ENCODE measurements around the gene EIF4E2. TPM values are rescaled to one million over a fixed set of nuclear protein-coding genes. Genes with fewer than 3 reads are reported as not detected.
A peak's percentile ranks its signal among the peaks of the same experiment; 100 is the strongest.

EIF4E2 gene
- total and polyA plus RNA-seq, 9 donors = 18.6 to 111 (median 42.8) TPM

DNA sequence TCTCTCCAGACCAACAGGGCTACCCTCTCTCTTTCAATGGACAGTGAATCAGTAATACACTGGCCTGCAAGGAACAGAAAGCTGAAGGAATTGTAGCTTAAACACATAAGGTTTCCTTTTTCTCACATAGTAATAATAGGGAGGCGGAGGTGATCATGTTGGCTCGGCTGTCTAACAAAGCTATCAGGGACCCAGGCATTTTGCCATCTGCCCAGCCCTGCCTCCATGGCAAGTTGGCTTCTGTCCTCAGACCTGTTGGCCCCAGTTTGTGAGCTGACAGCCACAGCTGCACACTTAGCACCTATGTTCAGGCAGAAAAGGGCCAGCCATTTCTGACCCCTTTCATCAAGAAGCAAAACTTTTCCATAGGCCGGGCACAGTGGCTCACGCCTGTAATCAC is 13.0 kb upstream of the EIF4E2 start:
- H3K9me3 ChIP-seq = peaks cover 0 to 3% of the 10 kb centered on the region in 2 donors
- peak in 2 of 5 donors; percentile 10 to 21 for DNase-seq
- intact Hi-C loops (cut with DNase I) = no loop called here
- H3K4me1 ChIP-seq (ENCODE audit: insufficient read depth) = no peaks in the 10 kb centered on the region
- no peaks in the 10 kb centered on the region for H3K27me3 ChIP-seq
- H3K27ac ChIP-seq = no peak overlapping the region
- no peak overlapping the region for H3K4me3 ChIP-seq
- H3K36me3 ChIP-seq = no peaks in the 10 kb centered on the region
- TF ChIP-seq POLR2A (IDR thresholded peaks at IDR 0.05) (no peak), EP300 (IDR thresholded peaks at IDR 0.05) (no peak)
- TF ChIP-seq, protein P1, sequence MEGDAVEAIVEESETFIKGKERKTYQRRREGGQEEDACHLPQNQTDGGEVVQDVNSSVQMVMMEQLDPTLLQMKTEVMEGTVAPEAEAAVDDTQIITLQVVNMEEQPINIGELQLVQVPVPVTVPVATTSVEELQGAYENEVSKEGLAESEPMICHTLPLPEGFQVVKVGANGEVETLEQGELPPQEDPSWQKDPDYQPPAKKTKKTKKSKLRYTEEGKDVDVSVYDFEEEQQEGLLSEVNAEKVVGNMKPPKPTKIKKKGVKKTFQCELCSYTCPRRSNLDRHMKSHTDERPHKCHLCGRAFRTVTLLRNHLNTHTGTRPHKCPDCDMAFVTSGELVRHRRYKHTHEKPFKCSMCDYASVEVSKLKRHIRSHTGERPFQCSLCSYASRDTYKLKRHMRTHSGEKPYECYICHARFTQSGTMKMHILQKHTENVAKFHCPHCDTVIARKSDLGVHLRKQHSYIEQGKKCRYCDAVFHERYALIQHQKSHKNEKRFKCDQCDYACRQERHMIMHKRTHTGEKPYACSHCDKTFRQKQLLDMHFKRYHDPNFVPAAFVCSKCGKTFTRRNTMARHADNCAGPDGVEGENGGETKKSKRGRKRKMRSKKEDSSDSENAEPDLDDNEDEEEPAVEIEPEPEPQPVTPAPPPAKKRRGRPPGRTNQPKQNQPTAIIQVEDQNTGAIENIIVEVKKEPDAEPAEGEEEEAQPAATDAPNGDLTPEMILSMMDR (IDR thresholded peaks at IDR 0.05) = no peak
- WGBS, 3 donors = 82 to 88% (median 85%) methylated on average over 4 of the region's 4 CpGs

DNA sequence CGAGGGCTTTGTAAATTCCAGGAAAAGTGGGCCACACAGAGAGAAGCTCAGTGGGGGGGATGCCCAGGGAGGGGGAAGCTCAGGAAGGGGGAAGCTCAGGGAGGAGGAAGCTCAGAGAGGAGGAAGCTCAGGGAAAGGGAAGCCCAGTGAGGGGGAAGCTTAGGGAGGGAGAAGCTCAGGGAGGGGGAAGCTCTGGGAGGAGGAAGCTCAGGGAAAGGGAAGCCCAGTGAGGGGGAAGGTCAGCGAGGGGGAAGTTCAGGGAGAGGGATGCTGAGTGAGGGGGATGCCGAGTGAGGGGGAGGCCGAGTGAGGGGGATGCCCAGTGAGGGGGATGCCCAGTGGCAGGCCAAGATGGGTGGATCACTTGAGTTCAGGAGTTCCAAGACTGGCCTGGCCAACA is 11.8 kb upstream of the EIF4E2 start:
- H3K4me1 ChIP-seq (ENCODE audit: insufficient read depth) = no peaks in the 10 kb centered on the region
- H3K36me3 ChIP-seq = no peaks in the 10 kb centered on the region
- DNase-seq = no peak
- H3K27me3 ChIP-seq = no peaks in the 10 kb centered on the region
- intact Hi-C loops (cut with DNase I) = no loop called here
- H3K4me3 ChIP-seq = no peak overlapping the region
- no peak for TF ChIP-seq EP300 (IDR thresholded peaks at IDR 0.05)
- TF ChIP-seq, protein P1 (IDR thresholded peaks at IDR 0.05) = no peak
- H3K9me3 ChIP-seq = peaks cover 0 to 3% of the 10 kb centered on the region in 2 donors
- H3K27ac ChIP-seq = no peak overlapping the region
- WGBS, 3 donors = 14 to 29% (median 16%) methylated on average over 4 of the region's 4 CpGs

DNA sequence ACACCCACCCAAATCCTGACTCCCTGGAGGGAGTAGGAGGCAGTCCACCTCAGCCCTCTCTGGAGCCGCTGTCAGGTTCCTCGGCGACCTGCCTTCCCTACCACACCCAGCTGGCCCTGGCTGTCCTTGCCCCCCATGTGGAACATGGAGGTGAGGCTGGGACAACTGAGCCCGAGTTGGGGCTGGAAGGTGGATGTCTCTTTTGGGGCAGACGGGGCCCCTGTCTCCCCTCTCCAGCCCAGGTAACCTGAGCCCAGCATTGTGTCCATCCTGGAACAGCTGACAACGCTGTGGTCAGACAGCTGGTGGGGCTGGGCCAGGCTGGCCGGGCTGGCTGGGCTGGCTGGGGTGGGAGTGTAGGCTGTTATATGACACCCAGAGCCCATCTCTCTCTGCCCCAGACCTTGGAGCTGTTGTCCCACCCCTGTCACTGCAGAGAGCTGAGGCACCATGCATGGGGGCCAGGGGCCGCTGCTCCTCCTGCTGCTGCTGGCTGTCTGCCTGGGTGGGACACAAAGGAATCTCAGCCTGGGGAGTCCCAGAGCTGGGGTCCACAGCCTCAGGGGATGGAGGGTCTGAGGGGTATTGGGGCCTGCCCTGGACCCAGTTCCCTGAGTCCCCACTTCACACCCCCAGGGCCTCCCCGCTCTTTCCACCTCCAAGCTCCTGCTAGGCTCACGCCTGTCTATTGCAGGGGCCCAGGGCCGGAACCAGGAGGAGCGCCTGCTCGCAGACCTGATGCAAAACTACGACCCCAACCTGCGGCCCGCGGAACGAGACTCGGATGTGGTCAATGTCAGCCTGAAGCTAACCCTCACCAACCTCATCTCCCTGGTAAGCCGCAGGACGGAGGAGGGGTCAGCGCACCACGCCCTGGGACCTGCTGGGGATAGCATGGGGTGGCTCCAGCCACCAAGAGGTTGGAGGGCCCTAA is 10.9 kb upstream of the EIF4E2 start, which contains the start of gene CHRNG:
Gene CHRNG (plus strand): TSS at position 395 of the 934 bp plus-strand sequence. CDS start 56 bp downstream, at position 451.
- intact Hi-C loops (cut with DNase I) = no loop called here
- Histone ChIP-seq H3K27ac (no peak within 1 kb of the TSS), H3K9me3 (peaks cover 0 to 3% of the 10 kb centered on the region in 2 donors), H3K36me3 (no peaks in the 10 kb centered on the region), H3K27me3 (no peaks in the 10 kb centered on the region), H3K4me1 (ENCODE audit: insufficient read depth) (no peaks in the 10 kb centered on the region), H3K4me3 (no peak within 1 kb of the TSS)
- WGBS, 3 donors = 36 to 54% (median 37%) methylated on average over 22 to 23 of the region's 23 CpGs
- TF ChIP-seq EP300 (IDR thresholded peaks at IDR 0.05) (no peak), POLR2A (IDR thresholded peaks at IDR 0.05) (no peak)
- TF ChIP-seq, protein P1 (IDR thresholded peaks at IDR 0.05) = no peak
- DNase-seq = peak in 2 of 5 donors; percentile 16 to 20

DNA sequence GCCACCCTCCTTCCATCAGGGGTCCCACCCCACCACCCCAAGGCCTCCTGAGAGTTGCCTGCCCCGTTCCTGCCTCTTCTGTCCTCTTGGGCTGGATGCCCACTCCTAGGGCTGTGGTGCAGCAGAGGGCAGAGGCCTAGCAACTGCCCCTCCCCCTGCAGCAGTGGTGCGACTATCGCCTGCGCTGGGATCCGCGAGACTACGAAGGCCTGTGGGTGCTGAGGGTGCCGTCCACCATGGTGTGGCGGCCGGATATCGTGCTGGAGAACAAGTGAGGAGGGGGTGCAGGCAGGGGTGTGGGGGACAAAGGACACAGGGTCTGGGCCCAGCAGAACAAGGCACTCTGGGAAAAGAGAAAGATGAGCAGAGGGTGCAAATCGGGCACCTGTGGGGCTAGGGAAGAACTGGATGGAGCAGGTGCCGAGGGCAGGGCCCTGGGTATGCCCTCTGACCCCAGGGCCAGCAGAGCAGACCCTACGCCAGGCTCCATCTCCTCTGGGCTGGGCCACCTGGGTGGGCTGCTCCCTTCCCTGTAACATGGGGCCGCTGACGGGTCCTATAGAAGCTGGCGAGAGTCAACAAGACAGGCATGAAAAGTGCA is 9.9 kb upstream of the EIF4E2 start:
- Histone ChIP-seq H3K27ac (no peak overlapping the region), H3K9me3 (peaks cover 0 to 3% of the 10 kb centered on the region in 2 donors), H3K36me3 (no peaks in the 10 kb centered on the region), H3K27me3 (no peaks in the 10 kb centered on the region), H3K4me1 (ENCODE audit: insufficient read depth) (no peaks in the 10 kb centered on the region), H3K4me3 (no peak overlapping the region)
- DNase-seq = no peak
- TF ChIP-seq, protein P1 (IDR thresholded peaks at IDR 0.05) = no peak
- TF ChIP-seq POLR2A (IDR thresholded peaks at IDR 0.05) (no peak), EP300 (IDR thresholded peaks at IDR 0.05) (no peak)
- intact Hi-C loops (cut with DNase I) = no loop called here
- 69 to 83% (median 80%) methylated on average over 17 of the region's 17 CpGs for WGBS, 3 donors

All from ovary (tissue), 9 donors.